Measurements from ENCODE around the gene OR1D5.
A peak's percentile ranks its signal among the peaks of the same experiment; 100 is the strongest.
"Not testable (repeated sequence)": the region's sequence is repeated elsewhere in the genome, so short reads cannot be mapped to it uniquely, and the experiment has no call there.

OR1D5 gene, protein sequence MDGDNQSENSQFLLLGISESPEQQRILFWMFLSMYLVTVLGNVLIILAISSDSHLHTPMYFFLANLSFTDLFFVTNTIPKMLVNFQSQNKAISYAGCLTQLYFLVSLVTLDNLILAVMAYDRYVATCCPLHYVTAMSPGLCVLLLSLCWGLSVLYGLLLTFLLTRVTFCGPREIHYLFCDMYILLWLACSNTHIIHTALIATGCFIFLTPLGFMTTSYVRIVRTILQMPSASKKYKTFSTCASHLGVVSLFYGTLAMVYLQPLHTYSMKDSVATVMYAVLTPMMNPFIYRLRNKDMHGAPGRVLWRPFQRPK

DNA sequence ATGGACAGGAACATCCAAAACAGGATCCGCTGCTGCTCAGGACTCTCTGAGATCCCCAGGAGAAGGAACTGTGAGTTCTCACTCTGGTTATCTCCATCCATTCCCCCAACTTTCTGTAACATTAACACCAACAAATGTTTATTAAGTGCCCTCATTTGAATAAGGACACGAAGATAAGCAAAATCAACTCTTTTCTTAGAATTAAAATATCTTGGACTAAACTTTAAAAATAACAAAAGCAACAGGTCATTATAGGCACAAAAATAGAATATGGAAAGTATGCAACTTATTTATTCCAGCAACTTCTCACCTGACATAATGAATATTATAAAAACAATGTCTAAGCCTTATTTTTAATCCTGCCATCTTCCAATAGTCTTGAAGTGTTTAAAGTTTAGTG is at the start of gene OR1D5:
TSS of gene OR1D5 (minus strand) at position 101 of the 400 bp plus-strand sequence. CDS start at position 101, 0 bp downstream.
- DNase-seq, result not testable (repeated sequence)

DNA sequence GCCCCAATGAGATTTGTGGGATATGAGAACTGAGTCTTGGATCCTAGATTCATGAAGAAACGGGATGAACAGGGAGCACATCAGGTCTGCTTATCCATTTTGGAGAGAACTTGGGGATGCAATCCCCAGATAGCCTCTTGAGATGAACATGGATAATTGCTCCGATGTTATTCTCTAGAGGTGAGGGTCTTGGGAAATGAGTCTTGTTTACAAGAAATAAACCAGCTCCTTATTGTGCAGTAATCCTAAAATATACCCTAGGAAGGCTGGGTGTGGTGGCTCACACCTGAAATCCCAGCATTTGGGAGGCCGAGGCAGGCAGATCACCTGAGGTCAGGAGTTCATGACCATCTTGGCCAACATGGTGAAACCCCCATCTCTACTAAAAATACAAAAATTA is 40.9 kb upstream of the OR1D5 start, which contains the start of gene OR1D2:
TSS of gene OR1D2 (minus strand) at position 101 of the 400 bp plus-strand sequence. CDS start 11,426 bp downstream, outside the sequence.
- DNase-seq, result no peak

DNA sequence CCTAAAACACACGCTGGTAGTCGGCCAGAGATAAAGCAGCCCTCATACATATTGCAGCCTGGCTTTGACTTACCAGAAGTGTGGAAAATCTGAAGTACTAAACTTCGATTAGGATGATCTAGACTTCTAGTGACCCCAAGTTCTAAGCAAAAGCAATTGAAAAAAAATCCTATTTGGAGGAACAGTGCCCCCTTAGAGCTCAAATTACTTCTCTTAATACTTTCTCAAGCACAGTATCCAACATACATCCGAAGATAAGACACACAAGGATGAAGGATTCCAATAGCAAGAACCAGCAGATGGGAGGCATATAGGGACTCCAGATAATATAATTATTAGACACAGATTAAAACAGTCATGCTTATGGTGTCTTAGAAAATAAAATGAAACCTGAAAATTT is 10.4 kb upstream of the OR1D5 start:
- not testable (repeated sequence) for DNase-seq

DNA sequence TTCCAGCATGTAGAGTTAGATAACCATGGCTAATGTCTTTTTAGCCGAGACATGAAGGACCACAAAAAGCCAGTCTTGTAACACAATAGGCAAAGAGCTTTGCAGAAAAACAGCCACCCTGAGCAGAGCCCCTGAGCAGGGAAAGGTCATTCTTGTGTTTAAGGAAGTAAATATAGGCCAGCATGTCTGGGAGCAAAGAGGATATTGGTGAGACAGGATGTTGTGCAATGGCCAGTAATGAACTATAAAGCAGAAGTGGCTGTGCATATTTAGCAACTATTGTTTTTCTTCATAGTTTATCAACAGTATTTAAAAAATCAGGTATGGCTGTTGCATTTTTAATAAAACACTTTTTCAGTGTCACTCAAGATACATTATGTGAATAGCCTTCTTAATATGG is 1.8 kb upstream of the OR1D5 start:
- not testable (repeated sequence) for DNase-seq

DNA sequence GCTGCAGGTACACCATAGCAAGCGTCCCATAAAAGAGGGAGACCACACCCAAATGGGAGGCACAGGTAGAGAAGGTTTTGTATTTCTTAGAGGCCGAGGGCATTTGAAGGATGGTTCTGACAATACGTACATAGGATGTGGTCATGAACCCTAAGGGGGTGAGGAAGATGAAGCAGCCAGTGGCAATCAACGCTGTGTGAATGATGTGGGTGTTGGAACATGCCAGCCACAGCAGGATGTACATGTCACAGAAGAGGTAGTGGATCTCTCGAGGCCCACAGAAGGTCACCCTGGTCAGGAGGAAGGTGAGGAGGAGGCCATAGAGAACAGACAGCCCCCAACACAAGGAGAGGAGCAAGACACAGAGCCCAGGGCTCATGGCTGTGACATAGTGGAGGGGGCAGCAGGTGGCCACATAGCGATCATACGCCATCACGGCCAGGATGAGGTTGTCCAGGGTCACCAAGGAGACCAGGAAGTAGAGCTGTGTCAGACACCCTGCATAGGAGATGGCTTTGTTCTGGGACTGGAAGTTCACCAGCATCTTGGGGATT is 506 bp downstream of the OR1D5 start:
- not testable (repeated sequence) for DNase-seq

DNA sequence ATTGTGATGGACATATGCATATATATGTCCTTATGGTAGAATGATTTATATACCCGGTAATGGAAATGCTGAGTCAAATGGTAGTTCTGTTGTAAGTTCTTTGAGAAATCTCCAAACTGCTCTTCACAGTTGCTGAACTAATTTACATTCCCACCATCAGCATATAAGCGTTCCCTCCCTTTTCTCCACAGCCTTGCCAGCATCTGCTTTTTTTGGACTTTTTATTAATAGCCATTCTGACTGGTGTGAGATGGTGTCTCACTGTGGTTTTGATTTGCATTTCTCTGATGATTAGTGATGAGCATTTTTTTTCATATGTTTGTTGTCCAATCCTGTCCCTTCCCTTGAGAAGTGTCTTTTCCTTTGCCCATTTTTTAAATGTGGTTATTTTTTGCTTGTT is 8.5 kb downstream of the OR1D5 start:
- not testable (repeated sequence) for DNase-seq

DNA sequence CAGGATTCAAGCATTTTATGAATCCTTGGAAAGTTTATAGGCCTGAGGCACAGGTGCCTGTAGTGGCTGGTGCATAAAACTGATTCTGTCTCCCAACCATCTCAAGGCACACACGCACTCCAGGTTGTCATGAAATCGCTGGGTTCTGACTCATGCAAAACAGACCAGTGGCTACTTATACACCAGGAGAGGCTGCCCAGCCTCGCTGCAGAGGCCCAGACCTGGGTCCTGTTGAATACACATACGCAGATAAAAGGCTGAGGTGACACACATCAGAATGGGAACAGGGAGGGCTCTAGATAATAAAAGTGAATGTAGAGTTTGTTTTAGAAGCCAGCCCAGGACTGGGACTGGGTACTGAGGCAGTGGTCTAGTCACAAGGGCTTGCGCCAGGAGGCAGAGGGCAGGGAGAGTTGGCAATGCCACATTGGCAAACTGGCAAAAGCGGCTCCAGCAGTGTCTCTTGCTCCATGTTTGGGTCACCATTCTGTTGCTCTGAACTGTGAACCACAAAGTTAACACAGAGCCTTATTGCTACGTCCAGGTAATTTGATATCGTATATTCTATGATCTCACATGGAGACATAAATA is 13.6 kb downstream of the OR1D5 start:
- DNase-seq, result no peak

DNA sequence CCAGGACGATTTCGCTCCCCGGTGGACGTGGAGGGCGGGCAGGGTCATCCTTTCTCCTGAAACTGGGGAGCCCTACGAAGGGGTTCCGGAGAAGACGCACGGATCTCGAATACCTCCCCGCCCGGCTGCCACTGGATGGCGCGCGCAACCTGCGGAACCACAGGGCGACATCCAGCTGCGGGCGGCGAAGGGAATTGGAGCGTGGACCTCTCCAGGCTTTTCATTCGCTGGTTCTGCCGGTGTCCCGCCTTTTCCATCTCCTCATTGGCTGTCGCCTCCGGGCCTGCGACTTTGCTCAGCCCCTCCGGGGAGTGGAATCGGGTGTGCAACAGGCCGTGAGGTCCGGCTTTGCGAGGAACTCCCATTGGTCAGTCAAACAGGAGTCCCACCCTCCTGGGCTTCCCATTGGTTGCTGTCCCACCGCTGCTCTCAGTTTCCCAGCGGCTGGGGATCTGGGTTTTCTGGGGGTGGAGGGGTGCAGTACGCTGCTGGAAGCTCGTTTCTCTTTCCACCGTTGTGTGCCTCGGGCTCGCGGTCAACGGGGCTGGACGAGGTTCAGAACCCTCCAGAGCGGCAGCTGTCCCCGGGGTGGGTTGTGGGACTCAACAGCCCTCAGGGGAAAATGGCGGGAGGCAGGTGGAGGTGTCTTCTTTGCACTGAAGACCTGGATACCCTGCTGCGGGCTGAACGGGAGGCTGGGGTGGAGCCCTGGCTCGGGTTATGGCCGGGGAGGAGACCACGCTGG is 14.5 kb downstream of the OR1D5 start:
- DNase-seq, result peak; percentile 98

DNA sequence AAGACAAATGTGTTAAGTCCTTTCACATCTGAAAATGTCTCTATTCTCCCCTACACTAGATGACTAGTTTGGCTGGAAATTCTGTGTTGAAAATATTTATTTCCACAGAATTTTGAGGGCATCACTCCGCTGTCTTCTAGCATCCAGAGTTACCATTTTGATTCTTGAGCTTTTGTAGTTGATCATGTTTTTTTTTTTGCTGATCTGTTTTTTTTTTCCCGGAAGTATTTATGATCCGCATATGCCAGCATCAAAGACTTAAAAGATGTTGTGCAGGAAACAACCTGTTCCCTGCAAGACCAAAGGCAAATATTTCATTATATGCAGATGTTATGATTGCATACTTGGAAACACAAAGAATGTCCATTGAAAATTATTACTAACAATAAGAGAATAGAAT is 16.7 kb downstream of the OR1D5 start:
- DNase-seq, result no peak

DNA sequence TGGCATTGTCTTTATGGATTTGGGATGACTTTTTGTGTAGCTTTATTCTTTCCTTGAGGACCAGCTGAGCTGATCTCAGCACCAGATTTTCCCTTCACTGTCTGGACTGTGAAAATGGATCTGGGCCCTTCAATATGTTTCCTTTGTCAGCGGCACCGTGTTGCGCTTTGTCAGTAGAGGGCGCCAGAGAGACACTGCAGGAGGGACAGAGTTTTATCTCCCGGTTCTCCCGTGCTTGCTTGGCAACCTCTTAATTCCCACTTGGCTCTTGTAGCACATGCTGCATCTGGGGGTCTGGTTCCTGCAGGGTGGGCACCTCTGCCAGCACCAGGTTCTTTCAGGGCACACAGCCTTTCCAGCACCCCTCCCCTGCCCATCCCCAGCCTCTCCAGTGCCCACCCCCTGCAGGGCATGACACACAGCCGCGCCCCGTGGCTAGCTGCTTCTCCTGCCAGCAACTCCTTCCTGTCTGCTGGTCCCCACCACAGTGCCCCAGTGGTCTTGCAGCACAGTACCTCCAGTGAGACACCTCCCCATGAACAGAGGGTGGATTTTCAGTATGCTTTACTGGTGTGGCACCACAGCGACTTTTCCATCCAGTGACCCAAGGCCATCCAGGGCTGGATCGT is 19.6 kb downstream of the OR1D5 start:
- no peak for DNase-seq

DNA sequence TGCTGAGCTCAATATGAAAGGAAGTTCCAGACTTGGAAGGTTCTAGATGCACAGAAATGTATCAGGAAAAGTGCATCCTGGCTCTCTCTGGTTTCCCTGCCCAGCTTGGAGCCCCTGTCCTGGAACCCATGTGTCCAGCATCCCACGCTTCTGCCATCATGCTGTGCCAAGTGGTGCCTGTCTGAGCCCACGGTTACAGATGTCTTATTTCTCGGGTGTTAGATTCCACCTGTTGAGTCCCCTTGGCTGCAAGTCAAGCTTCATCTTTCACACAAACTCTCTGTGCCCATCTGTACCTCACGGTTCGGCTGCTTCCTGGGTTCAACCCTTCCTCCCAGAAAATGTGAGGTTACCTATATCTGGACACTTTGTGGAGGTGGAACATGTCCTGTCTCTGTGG is 22.5 kb downstream of the OR1D5 start:
- no peak for DNase-seq

DNA sequence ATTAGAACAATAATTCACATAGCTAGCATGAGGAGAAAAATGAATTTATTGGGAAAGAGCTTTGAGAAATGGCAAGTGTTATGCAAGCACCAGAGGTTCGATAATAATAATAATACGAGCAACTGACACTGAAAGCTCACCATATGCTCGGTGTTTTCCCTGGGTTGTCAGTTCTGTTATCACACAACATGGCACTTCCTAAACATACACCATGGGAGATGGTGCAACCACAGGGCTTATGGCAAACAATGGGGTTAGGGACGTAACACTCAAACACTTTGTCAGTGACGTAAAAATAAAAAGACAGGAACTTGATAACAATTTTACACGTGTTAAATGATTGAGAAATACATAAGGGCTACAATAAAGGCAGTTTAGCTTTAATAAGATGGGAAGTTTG is 23.7 kb downstream of the OR1D5 start:
- DNase-seq, result no peak

DNA sequence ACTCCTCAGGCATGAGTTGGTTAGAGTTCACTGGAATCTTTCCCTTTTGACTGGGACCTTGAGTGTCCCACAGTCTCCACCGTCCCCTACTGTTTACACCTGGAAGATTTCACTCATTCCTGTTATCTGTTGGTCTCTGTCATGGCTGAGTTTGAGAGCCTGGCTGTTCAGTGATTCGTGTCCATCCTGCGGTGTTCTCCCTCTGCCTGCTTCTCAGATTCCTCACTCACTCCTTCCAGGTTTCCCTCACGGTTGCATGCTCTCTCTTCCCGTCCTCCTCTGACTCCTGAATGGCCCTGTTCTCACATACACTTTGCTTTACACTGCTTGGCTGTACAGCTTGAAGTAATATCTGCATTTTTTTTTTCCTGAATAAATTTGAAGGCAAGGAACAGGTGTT is 24.5 kb downstream of the OR1D5 start:
- no peak for DNase-seq

DNA sequence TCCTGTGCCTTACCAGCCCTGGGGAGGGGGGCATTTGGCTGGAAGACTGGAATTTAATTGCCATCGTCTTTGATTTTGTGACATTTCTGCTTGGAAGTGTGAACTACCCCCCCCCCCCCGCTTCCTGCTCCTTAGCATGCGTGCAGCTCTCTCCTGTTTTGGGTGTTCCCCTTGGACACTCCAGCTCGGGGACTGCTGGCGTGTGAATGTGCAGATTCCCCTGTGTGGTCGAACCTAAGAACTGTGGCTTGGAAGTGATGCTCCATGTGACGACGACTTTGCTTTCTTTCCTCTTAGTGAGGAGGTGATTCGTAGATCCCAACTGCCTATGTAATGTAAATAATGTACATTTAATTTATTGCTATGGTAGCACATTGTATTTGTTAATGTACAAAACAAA is 26.1 kb downstream of the OR1D5 start:
- no peak for DNase-seq

DNA sequence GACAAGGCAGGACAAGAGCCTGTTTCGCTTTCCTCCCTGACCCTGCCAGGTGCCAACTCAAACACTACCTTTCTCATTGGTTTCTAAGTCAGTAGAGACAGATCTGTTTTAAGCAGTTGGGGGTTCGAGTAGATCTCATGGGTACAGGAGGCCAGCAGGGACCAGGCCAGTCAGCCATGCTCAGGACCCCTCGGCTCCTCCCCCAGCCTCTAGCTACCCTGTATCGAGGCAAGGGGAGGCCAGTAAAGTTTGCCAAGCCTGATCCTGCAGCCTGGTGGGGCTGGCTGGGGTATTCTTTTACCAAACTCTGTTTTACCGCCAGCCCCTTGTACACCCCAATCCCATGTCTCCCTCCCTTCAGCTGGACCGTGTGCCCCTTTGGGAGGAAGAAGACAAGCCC is 26.6 kb downstream of the OR1D5 start:
- DNase-seq, result no peak

DNA sequence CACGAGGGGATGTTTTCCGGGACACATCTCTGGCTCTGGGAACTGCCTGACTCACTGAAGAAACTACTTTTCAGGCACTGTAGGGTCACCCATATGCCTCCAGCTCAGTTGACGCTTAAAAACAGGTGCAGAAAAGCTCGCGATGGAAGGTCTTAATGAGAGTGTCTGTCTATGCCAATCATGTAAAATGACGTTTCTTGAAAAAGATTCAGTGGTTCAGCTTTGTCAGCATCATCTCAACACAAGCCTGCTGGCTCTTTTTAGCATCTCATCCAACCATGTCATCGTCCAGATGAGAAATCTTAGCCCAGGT is 27.5 kb downstream of the OR1D5 start:
- DNase-seq, result no peak

DNA sequence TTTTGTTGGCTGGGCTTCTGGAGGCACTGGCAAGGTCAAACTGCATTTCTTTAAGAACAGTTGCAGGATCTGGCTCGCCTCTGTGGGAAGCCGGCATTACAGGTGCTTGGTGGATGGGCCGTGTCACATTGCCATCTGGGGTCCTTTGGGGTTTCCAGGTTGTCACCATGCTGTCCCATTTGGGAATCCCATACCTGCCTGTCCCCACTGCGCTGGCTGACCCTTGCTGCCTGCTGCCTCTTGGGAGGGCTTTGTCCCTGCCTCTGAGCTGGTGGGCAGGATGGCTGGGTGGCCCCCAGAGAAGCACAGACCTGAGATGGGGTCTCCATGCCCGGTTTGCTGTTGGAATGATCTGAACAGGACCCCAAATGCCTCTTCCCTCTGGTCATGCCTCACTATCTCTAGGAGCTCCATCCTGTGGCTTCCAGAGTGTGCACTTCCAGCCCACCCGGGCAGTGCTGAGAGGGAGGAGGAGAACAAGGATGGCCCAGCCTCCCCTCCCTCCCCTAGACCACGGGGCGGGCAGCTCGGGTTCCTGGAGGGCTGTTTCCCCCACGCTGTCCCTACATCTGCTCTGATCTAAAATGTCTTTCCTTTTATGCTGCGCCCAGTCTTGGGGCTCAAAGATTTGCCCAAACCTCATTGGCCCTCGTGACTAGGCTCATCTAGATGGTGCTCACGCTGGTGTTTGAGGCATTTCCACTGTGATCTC is 28.0 kb downstream of the OR1D5 start:
- DNase-seq, result no peak

DNA sequence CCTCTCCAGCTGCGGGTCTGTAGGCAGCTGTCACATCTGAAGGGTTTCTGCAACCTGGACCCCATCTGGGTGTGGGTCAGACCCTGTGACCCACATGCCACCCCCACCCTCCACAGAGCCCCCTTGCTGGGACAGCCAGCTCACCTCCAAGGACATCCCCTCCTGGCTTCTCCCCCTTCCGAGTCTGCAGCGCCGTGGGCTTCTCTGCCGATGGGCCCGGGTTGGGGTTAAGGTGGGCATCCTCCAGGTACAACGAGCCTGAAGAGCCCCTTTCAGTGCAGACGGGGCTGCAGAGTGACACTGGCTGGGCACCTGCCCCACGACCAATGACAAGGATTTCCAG is 28.9 kb downstream of the OR1D5 start:
- no peak for DNase-seq

DNA sequence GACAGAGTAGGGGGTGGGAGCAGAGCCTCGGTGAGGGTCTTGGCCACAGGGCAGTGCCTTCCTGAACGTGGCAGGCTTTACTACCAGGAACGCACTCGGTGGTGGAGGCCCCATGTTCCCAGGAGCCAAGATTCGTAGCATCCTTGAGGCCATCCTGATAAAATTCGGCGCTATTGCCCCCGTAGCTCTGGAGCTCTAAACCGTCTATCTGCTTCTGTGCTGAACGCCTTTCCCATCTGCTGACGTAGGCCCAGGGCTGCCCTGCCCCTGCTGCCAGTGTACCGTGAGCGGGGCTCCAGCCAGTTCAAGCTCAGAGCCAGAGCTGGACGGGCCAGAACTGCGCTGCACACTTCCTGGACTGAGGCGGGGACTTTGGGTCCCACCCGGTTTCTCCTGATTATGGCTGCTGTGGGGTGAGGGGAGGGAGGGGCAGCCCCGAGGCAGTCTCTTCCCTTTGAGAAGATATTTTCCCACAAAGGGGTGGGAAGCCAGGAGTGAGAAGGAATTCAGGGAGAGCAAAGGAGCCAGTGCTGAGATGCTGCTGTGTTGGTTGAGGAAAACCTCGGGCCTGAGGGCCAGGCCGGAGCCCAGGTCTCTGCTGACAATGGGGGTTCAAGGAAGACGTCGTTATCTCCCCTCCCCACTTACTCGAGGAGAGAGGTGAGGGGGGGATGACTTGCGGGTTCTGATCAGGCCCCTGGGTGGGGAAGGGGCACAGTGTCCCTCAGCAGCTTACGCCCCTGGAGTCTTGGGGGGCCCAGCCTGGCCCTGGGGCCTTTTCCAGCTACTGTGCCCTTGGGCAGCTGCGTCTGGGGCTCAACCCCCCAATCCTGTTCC is 29.4 kb downstream of the OR1D5 start:
- DNase-seq, result no peak

DNA sequence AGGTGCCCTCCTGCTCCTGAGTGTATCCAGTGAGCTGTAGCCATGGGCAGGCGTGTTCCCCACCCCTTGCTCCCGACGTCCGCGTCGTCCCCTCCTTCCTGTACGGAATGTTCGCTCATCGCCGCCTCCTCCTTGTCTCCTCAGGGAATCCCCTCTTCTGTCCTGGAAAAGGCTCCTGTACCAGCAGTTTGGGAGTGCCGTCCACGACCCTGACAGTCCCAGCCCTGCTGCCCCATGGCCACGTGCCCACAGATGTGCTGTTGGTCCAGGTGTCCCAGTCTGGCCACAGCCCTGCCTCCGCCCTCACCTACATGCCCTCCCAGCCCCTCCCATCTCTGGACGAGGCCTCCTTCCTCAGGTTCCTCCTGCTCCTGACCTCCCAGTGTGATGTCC is 30.2 kb downstream of the OR1D5 start:
- DNase-seq, result no peak

DNA sequence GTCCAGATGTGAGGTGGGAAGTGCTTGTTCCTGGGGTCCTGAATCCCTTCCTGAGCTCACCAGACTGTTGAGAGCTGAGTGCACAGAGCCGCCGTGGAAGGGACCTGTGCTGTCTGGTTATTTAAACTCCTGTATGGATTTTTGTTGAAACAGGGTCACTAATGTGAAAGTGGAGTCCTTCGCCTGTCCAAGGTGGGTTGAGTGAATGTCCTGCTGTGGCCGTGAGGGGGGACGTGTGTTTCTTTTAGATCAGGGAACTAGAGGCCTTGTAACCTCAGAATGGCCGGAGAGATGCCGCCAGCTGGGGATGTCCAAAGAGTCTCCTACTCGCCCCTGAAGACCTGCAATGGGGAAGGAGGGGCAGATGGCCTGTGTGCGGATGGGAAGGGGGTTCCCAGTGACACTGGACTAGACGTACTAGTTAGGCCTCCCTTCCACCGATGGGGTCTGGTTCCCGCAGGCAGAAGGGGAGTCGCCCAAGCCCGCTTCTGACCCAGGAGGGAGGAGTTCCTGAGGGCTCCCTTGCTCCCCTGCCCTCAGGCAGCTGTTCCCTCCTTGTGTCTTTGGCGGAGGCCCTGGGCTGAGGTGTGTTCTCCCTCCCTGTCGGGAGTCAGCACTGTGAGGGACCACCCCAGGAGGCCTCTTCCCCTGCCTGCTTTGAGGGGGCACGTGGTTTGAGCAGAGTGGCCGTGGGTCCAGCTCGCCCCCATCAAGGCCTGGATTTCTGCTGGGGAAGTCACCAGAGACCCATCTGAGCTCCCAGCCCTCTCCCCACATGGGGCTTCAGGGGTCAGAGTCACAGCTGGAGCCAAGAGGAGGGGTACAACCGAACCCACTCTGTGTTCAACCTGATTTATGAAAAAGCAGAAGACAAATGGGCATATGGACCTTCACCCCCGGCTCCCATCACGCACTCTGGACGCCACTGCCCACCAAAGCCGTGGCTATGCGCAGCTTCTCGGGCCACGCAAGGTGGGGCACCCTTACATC is 30.9 kb downstream of the OR1D5 start:
- DNase-seq, result no peak
